SU-DHL-6 (cell line): Measurements from ENCODE around the gene NINL.

Source experiments
- H2AFZ ChIP-seq: fragments of 200-600 bp; sonication (generic); 2 replicates; pipeline ENCODE4 v1.6.1; 2014; ENCODE audit warnings: low read depth, mild to moderate bottlenecking, moderate library complexity, mixed read lengths, antibody characterized with exemption, low read length; ENCODE audit not compliant: severe bottlenecking
- H3F3A ChIP-seq: fragments of 200-600 bp; shearing (Covaris generic); 2 replicates; pipeline ENCODE4 v1.6.0; 2016; ENCODE audit warnings: antibody characterized with exemption, mild to moderate bottlenecking; ENCODE audit not compliant: insufficient read depth
- H3K27ac ChIP-seq: fragments of 200-600 bp; sonication (generic); 2 replicates; pipeline ENCODE4 v1.5.1; 2016; ENCODE audit warnings: low read depth, mild to moderate bottlenecking, low read length, moderate library complexity, mixed read lengths
- H3K27me3 ChIP-seq: fragments of 200-600 bp; sonication (generic), shearing (Covaris generic); 2 replicates; pipeline ENCODE4 v1.6.0; 2014; ENCODE audit warnings: mild to moderate bottlenecking, low read length
- H3K36me3 ChIP-seq: fragments of 200-600 bp; sonication (generic); 2 replicates; pipeline ENCODE4 v1.6.1; 2014; ENCODE audit warnings: mild to moderate bottlenecking, low read length, mixed read lengths
- H3K4me2 ChIP-seq: fragments of 300-600, 200-600 bp; shearing (Covaris generic), sonication (generic); 2 replicates; pipeline ENCODE4 v1.6.0; 2014; ENCODE audit warnings: low read length, low read depth, mild to moderate bottlenecking; ENCODE audit not compliant: poor library complexity, severe bottlenecking
- H3K4me3 ChIP-seq: fragments of 200-600 bp; sonication (generic); 2 replicates; pipeline ENCODE4 v1.5.1; 2014; ENCODE audit warnings: antibody characterized with exemption, low read length, mild to moderate bottlenecking, mixed read lengths; ENCODE audit not compliant: insufficient read depth, poor library complexity, severe bottlenecking
- H3K79me2 ChIP-seq: fragments of 200-600 bp; sonication (generic); 2 replicates; pipeline ENCODE4 v1.6.1; 2014; ENCODE audit warnings: mild to moderate bottlenecking, low read length, moderate library complexity; ENCODE audit not compliant: insufficient read depth
- H3K9ac ChIP-seq: fragments of 200-600 bp; sonication (generic); 2 replicates; pipeline ENCODE4 v1.7.0; 2014; ENCODE audit warnings: mild to moderate bottlenecking, low read length
- H3K9me2 ChIP-seq: fragments of 200-600 bp; sonication (generic); replicated peaks from 2 replicates; pipeline ENCODE4 v1.6.1; 2014; ENCODE audit warnings: low read length; ENCODE audit not compliant: insufficient read depth
- H3K9me3 ChIP-seq: fragments of 200-600 bp; sonication (generic); 2 replicates; pipeline ENCODE4 v1.6.1; 2014; ENCODE audit warnings: low read length, mixed read lengths; ENCODE audit not compliant: insufficient read depth
- H4K20me1 ChIP-seq: fragments of 200-600 bp; sonication (generic); 2 replicates; pipeline ENCODE4 v1.6.1; 2014; ENCODE audit warnings: low read depth, mild to moderate bottlenecking, antibody characterized with exemption, low read length, moderate library complexity, mixed read lengths
- EZH2phosphoT487 ChIP-seq: fragments of 200-600 bp; sonication (generic), shearing (Covaris generic); conservative IDR thresholded peaks from 2 replicates; pipeline ENCODE4 v1.6.1; 2018; ENCODE audit warnings: mild to moderate bottlenecking, antibody characterized with exemption, low read length, moderate library complexity, mixed read lengths
- TF ChIP-seq, protein P1 (sequence below): fragments of 200-600 bp; sonication (generic); IDR thresholded peaks from one replicate; pipeline ENCODE4 v1.5.1; 2017; ENCODE audit warnings: antibody characterized with exemption, mild to moderate bottlenecking, low read length, moderate library complexity; ENCODE audit not compliant: insufficient read depth, poor library complexity, severe bottlenecking

The NINL gene

DNA sequence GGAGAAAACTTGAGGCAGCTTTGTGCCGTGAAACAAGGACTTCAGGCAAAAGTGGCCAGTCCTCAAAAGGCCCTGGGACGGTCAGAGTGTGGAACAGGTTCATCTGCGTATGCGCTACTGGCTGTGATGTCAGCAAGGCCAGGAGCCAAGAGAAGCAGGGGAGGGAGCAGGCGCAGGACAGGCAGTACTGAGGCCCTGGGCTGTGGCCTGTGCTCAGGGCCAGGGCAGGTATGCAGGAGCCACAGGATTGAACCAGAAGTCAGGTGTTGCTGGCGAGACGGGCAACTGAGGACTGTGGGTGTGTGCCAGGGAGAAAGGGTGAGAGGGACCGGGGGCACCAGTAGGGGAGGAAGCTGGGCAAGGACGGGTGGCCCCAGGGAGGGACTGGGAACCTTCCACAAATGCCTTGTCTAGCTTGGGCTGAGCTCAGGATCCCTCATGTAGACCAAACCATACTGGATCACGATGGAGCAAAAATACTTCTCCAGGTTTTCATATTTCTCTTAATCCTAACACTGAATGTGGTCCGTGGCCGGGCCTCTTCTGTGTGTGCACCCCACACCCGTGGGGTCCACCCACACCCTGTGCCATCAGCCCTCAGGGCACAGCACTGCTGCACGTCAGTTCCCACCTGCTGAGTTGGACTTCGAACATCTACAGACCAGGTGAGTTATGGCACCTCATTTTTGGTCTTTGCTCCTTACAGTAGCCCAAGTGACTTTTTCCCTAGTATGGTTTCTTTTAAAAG lies 131.0 kb downstream of the NINL start:
- no peak overlapping the region for H3K4me2 ChIP-seq
- no peak overlapping the region for H3K27ac ChIP-seq
- no peak for TF ChIP-seq EZH2phosphoT487
- TF ChIP-seq, protein P1, sequence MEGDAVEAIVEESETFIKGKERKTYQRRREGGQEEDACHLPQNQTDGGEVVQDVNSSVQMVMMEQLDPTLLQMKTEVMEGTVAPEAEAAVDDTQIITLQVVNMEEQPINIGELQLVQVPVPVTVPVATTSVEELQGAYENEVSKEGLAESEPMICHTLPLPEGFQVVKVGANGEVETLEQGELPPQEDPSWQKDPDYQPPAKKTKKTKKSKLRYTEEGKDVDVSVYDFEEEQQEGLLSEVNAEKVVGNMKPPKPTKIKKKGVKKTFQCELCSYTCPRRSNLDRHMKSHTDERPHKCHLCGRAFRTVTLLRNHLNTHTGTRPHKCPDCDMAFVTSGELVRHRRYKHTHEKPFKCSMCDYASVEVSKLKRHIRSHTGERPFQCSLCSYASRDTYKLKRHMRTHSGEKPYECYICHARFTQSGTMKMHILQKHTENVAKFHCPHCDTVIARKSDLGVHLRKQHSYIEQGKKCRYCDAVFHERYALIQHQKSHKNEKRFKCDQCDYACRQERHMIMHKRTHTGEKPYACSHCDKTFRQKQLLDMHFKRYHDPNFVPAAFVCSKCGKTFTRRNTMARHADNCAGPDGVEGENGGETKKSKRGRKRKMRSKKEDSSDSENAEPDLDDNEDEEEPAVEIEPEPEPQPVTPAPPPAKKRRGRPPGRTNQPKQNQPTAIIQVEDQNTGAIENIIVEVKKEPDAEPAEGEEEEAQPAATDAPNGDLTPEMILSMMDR: no peak
- H3K9me3 ChIP-seq: no peaks in the 10 kb centered on the region
- no peaks in the 10 kb centered on the region for H4K20me1 ChIP-seq
- no peak overlapping the region for H3K4me3 ChIP-seq
- H3K9ac ChIP-seq: no peak overlapping the region
- no peaks in the 10 kb centered on the region for H3K79me2 ChIP-seq
- no peaks in the 10 kb centered on the region for H3K9me2 ChIP-seq
- no peaks in the 10 kb centered on the region for H3K36me3 ChIP-seq
- no peaks in the 10 kb centered on the region; the same call in 1 of the 2 replicates for H3F3A ChIP-seq
- no peaks in the 10 kb centered on the region for H3K27me3 ChIP-seq
- H2AFZ ChIP-seq: no peak overlapping the region

DNA sequence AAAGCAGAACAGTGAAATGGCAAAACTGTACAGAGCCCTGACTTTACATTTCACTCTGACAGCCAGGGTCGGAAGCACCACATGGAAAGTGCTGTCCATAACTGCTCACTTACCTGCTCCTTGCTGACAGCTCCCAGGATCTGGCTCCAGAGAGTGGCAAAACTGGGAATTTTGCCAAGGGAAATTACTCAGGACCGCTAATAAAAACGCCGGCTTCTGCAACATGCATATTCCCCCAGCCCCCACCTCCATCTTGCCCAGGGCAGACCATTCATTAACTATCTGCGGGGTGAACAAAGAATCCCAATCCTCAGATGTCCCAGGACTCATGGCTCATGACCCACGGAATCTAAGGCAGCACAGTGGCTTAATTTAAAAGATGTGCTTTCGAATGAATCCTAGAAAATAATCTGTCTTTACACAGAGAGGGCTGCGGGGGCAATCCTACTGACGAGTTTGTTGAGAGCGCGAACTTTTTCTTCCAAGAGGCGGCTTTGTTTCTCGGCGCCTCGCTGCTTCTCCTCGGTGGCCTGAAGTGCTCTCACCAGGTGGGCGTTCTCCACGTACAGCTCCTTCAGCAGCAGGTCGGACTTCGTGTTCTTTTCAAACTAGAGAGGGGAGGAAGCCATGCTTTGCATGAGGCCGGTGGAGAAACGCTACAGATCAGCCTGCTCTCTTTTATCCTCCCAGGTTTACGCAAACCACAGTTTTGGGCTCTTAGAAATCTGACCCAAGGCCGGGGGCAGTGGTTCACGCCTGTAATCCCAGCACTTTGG lies 132.1 kb downstream of the NINL start:
- Histone ChIP-seq H3K9ac (no peak overlapping the region), H3K27ac (no peak overlapping the region), H2AFZ (no peak overlapping the region), H3K9me3 (no peaks in the 10 kb centered on the region), H3K36me3 (no peaks in the 10 kb centered on the region; the same call in 1 of the 2 replicates), H3K79me2 (no peaks in the 10 kb centered on the region), H4K20me1 (no peaks in the 10 kb centered on the region), H3K4me3 (no peak overlapping the region), H3K27me3 (no peaks in the 10 kb centered on the region), H3K4me2 (no peak overlapping the region), H3K9me2 (no peaks in the 10 kb centered on the region), H3F3A (no peaks in the 10 kb centered on the region; the same call in 1 of the 2 replicates)
- TF ChIP-seq, protein P1: no peak
- no peak for TF ChIP-seq EZH2phosphoT487

DNA sequence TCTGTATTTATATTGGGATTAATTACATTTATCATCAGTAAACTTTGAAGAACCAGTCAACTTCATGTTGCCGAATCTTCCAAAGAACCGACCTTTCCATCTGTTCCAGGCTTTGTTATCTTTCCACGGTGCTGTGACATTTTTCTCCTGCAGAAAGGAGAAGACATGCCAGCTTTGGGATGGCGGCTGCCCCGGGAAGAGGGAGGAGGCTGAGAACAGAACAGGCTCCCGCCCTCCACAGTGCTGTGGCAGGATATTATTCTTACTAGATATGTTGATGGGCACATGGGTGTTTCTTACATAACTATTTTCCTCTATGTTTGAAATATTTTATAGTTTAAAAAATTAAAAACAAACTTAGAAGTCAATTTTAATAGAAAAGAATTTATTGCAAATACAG lies 133.0 kb downstream of the NINL start:
- Histone ChIP-seq H2AFZ (no peak overlapping the region), H3K9me3 (no peaks in the 10 kb centered on the region), H3K4me3 (no peak overlapping the region), H3K9me2 (no peaks in the 10 kb centered on the region), H3K79me2 (no peaks in the 10 kb centered on the region), H3K27ac (no peak overlapping the region), H3F3A (no peaks in the 10 kb centered on the region; the same call in 1 of the 2 replicates), H3K36me3 (peaks cover 4% of the 10 kb centered on the region), H3K9ac (no peak overlapping the region), H3K27me3 (no peaks in the 10 kb centered on the region), H4K20me1 (no peaks in the 10 kb centered on the region), H3K4me2 (no peak overlapping the region)
- TF ChIP-seq, protein P1: no peak
- TF ChIP-seq EZH2phosphoT487: no peak
